ENCODE results near the gene SNUPN. TPM values are rescaled to one million over a fixed set of nuclear protein-coding genes. Genes with fewer than 3 reads are reported as not detected.
"Not testable (repeated sequence)": the region's sequence is repeated elsewhere in the genome, so short reads cannot be mapped to it uniquely, and the experiment has no call there.

Gene SNUPN
- total RNA-seq, 1 donor from 2014 or later = 23.7 TPM

GRCh38 chr15:75639709-75640482 lies 14.4 kb upstream of the SNUPN start, which contains the start of gene IMP3:
Gene IMP3 (minus strand): TSS chr15:75640224. CDS start chr15:75640168, 56 bp downstream.
- peak; percentile 97 for ATAC-seq
- intact Hi-C loops (cut with DNase I) = no loop called here

GRCh38 chr15:75639191-75639708 lies 13.7 kb upstream of the SNUPN start:
- ATAC-seq = no peak
- intact Hi-C loops (cut with DNase I) = no loop called here
- no peak for DNase-seq (ENCODE audit: low spot score)

More at GRCh38 chr15:75639709-75640482, 14.4 kb upstream of the SNUPN start, which contains the start of gene IMP3:
- DNase-seq (ENCODE audit: low spot score) = peak; percentile 95

GRCh38 chr15:75637245-75638009 lies 11.9 kb upstream of the SNUPN start:
- ATAC-seq = no peak
- DNase-seq (ENCODE audit: low spot score) = no peak
- intact Hi-C loops (cut with DNase I) = no loop called here

GRCh38 chr15:75636026-75636425 lies 10.5 kb upstream of the SNUPN start:
- intact Hi-C loops (cut with DNase I) = no loop called here
- DNase-seq (ENCODE audit: low spot score) = no peak
- no peak for ATAC-seq

- DNase-seq (ENCODE audit: low spot score); intact Hi-C loops (cut with DNase I); ATAC-seq: not testable (repeated sequence)
Measured at GRCh38 chr15:75633922-75634321, 8.4 kb upstream of the SNUPN start.

GRCh38 chr15:75631935-75632334 lies 6.4 kb upstream of the SNUPN start:
- intact Hi-C loops (cut with DNase I) = no loop called here

GRCh38 chr15:75622505-75622904 lies 3.0 kb downstream of the SNUPN start:
- DNase-seq (ENCODE audit: low spot score) = no peak
- intact Hi-C loops (cut with DNase I) = no loop called here
- ATAC-seq = no peak

More at GRCh38 chr15:75631935-75632334, 6.4 kb upstream of the SNUPN start:
- ATAC-seq (no peak), DNase-seq (ENCODE audit: low spot score) (no peak)

- intact Hi-C loops (cut with DNase I) = no loop called here
- ATAC-seq = peak; percentile 89
- peak; percentile 88 for DNase-seq (ENCODE audit: low spot score)
Measured at GRCh38 chr15:75620841-75621391, 4.6 kb downstream of the SNUPN start.

- intact Hi-C loops (cut with DNase I) = no loop called here
- peak; percentile 85 for ATAC-seq
- peak; percentile 73 for DNase-seq (ENCODE audit: low spot score)
Measured at GRCh38 chr15:75620058-75620820, 5.3 kb downstream of the SNUPN start.

GRCh38 chr15:75616766-75617165 lies 8.8 kb downstream of the SNUPN start:
- intact Hi-C loops (cut with DNase I) = no loop called here
- ATAC-seq (no peak), DNase-seq (ENCODE audit: low spot score) (no peak)

GRCh38 chr15:75606711-75607699 lies 18.5 kb downstream of the SNUPN start:
- ATAC-seq = no peak
- no peak for DNase-seq (ENCODE audit: low spot score)
- intact Hi-C loops (cut with DNase I) = no loop called here

GRCh38 chr15:75606026-75606425 lies 19.5 kb downstream of the SNUPN start:
- intact Hi-C loops (cut with DNase I) = no loop called here

GRCh38 chr15:75599401-75599800 lies 26.1 kb downstream of the SNUPN start:
- intact Hi-C loops (cut with DNase I) = no loop called here
- no peak for DNase-seq (ENCODE audit: low spot score)
- peak; percentile 57 for ATAC-seq

More at GRCh38 chr15:75606026-75606425, 19.5 kb downstream of the SNUPN start:
- no peak for DNase-seq (ENCODE audit: low spot score)
- no peak for ATAC-seq

- intact Hi-C loops (cut with DNase I) = no loop called here
- no peak for DNase-seq (ENCODE audit: low spot score)
- ATAC-seq = no peak
Measured at GRCh38 chr15:75598361-75598760, 27.2 kb downstream of the SNUPN start.

GRCh38 chr15:75597667-75598341 lies 27.7 kb downstream of the SNUPN start:
- intact Hi-C loops (cut with DNase I) = no loop called here
- ATAC-seq (no peak), DNase-seq (ENCODE audit: low spot score) (no peak)

GRCh38 chr15:75596703-75597345 lies 28.7 kb downstream of the SNUPN start:
- intact Hi-C loops (cut with DNase I) = no loop called here
- ATAC-seq = no peak
- DNase-seq (ENCODE audit: low spot score) = no peak

GRCh38 chr15:75594276-75594675 lies 31.2 kb downstream of the SNUPN start:
- ATAC-seq = no peak
- intact Hi-C loops (cut with DNase I) = no loop called here
- DNase-seq (ENCODE audit: low spot score) = no peak
